ENCODE measurements around the gene NMNAT2.

The NMNAT2 gene

DNA sequence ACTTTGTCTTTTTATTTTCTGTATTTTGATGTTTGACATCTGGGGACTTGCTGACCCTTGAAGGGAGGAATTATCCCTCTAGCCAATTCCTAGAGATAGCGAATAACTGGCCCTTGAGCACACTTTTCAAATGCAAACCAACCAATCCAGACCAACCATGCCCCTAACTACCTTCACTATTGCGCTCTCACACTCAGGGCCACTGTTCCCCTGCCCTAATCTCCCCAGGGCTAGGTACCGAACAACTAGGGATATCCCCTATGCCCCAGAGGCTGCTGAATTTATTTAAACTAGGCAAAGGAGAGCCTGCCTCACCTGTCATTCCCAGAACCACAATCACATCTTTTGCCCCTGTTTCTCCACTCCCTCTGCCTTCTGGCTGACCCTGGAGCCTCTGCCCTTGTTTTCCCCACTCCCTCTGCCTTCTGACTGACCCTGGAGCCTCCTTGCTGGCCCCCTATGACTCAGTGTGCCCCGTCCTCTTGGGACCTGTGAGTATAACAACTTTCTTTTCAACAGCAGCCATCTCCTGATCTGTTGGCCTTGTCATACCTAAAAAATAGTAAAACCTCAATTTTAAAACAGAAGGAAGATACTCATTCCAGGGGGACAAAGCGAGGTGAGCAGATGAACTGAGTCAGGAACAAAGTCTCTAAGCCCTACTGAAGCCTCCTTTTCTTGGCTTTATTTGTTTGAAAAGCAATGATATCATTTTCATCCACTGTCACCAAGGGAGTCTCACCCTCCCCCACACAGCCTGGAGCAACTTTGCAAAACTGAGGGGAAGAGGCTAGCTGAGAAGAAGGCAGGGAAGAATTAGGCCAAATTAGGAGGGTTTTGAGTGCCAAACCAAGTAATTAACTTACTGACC is 115.5 kb downstream of the NMNAT2 start:
- H3K27me3 ChIP-seq (ENCODE audit: low read depth, low read length), result peaks cover 10% of the 10 kb centered on the region; the same call in 1 of the 2 replicates
- H2AFZ ChIP-seq (ENCODE audit: low read depth, low read length), result no peak overlapping the region
- no peak overlapping the region for H3K27ac ChIP-seq (ENCODE audit: low read length)
- no peak for TF ChIP-seq EZH2phosphoT487 (IDR thresholded peaks at IDR 0.05; ENCODE audit: low read depth)
- TF ChIP-seq, protein P1, sequence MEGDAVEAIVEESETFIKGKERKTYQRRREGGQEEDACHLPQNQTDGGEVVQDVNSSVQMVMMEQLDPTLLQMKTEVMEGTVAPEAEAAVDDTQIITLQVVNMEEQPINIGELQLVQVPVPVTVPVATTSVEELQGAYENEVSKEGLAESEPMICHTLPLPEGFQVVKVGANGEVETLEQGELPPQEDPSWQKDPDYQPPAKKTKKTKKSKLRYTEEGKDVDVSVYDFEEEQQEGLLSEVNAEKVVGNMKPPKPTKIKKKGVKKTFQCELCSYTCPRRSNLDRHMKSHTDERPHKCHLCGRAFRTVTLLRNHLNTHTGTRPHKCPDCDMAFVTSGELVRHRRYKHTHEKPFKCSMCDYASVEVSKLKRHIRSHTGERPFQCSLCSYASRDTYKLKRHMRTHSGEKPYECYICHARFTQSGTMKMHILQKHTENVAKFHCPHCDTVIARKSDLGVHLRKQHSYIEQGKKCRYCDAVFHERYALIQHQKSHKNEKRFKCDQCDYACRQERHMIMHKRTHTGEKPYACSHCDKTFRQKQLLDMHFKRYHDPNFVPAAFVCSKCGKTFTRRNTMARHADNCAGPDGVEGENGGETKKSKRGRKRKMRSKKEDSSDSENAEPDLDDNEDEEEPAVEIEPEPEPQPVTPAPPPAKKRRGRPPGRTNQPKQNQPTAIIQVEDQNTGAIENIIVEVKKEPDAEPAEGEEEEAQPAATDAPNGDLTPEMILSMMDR (IDR thresholded peaks at IDR 0.05; ENCODE audit: low read depth, low read length), result no peak
- no peak overlapping the region for H3K4me3 ChIP-seq (ENCODE audit: low read length)
- H3K9ac ChIP-seq (ENCODE audit: low read length), result no peak overlapping the region
- H4K20me1 ChIP-seq (ENCODE audit: insufficient read depth, low read length), result no peaks in the 10 kb centered on the region
- no peaks in the 10 kb centered on the region for H3K36me3 ChIP-seq (replicated peaks; ENCODE audit: low read depth, low read length)
- no peak overlapping the region for H3K4me2 ChIP-seq (ENCODE audit: low read length)
- H3K9me3 ChIP-seq (ENCODE audit: insufficient read depth, low read length), result 0 out of 2 replicates have a peak, but pooled peaks cover 2% of the 10 kb centered on the region
- H3K4me1 ChIP-seq (ENCODE audit: low read length), result peaks cover 11% of the 10 kb centered on the region
- no peaks in the 10 kb centered on the region for H3K79me2 ChIP-seq (ENCODE audit: low read length)

DNA sequence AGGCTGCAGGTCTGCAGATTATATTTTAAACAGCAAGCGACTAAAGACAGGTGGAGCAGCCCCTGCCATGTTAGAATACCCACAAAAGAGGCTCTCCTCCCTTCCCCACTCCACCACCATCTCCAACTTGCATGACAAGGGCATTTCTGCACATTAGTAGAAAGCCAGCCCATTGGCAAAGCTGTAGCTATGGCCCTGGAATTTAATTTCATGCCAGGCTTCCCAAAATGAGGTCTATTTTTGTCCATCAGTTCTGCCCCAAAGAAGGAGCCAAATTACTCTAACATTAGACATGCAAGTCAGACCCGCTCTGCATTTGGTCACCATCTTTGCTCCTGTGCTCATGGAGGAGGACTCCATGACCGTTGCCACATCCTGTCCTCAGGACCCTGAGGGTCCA is 116.9 kb downstream of the NMNAT2 start:
- no peak overlapping the region for H2AFZ ChIP-seq (ENCODE audit: low read depth, low read length)
- no peaks in the 10 kb centered on the region for H3K79me2 ChIP-seq (ENCODE audit: low read length)
- peaks cover 14% of the 10 kb centered on the region for H3K27me3 ChIP-seq (ENCODE audit: low read depth, low read length)
- TF ChIP-seq EZH2phosphoT487 (IDR thresholded peaks at IDR 0.05; ENCODE audit: low read depth), result no peak
- TF ChIP-seq, protein P1 (IDR thresholded peaks at IDR 0.05; ENCODE audit: low read depth, low read length), result no peak
- H3K36me3 ChIP-seq (replicated peaks; ENCODE audit: low read depth, low read length), result no peaks in the 10 kb centered on the region
- 0 out of 2 replicates have a peak, but pooled peaks cover 2% of the 10 kb centered on the region for H3K9me3 ChIP-seq (ENCODE audit: insufficient read depth, low read length)
- H3K4me1 ChIP-seq (ENCODE audit: low read length), result peaks cover 2% of the 10 kb centered on the region
- H3K4me3 ChIP-seq (ENCODE audit: low read length), result no peak overlapping the region
- H3K9ac ChIP-seq (ENCODE audit: low read length), result no peak overlapping the region
- no peak overlapping the region for H3K4me2 ChIP-seq (ENCODE audit: low read length)
- no peak overlapping the region for H3K27ac ChIP-seq (ENCODE audit: low read length)
- no peaks in the 10 kb centered on the region for H4K20me1 ChIP-seq (ENCODE audit: insufficient read depth, low read length)

DNA sequence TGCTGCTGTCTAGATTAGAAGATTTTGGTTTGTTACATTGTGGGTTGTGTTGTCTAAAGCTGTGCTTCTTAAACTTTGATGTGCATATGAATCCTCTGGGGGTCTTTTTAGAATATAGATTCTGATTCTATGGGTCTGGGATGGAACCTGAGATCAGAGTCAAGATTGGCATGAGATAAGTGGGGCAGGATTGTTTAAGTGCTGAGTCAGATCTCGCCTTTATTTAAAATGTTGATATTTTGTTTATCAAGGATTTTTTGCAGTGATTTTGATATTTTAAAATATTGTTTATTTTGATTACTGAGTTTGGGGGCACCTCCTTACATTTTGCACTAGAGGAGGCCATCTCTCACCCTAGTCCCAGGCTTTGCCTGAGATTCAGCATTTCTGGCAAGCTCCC is 117.4 kb downstream of the NMNAT2 start:
- Histone ChIP-seq H3K4me1 (ENCODE audit: low read length) (no peaks in the 10 kb centered on the region), H4K20me1 (ENCODE audit: insufficient read depth, low read length) (no peaks in the 10 kb centered on the region), H3K9me3 (ENCODE audit: insufficient read depth, low read length) (0 out of 2 replicates have a peak, but pooled peaks cover 2% of the 10 kb centered on the region), H3K27me3 (ENCODE audit: low read depth, low read length) (peaks cover 14% of the 10 kb centered on the region), H3K4me2 (ENCODE audit: low read length) (no peak overlapping the region), H3K79me2 (ENCODE audit: low read length) (no peaks in the 10 kb centered on the region), H3K27ac (ENCODE audit: low read length) (no peak overlapping the region), H2AFZ (ENCODE audit: low read depth, low read length) (no peak overlapping the region), H3K9ac (ENCODE audit: low read length) (no peak overlapping the region), H3K36me3 (replicated peaks; ENCODE audit: low read depth, low read length) (no peaks in the 10 kb centered on the region), H3K4me3 (ENCODE audit: low read length) (no peak overlapping the region)
- TF ChIP-seq, protein P1 (IDR thresholded peaks at IDR 0.05; ENCODE audit: low read depth, low read length), result no peak
- TF ChIP-seq EZH2phosphoT487 (IDR thresholded peaks at IDR 0.05; ENCODE audit: low read depth), result no peak

DNA sequence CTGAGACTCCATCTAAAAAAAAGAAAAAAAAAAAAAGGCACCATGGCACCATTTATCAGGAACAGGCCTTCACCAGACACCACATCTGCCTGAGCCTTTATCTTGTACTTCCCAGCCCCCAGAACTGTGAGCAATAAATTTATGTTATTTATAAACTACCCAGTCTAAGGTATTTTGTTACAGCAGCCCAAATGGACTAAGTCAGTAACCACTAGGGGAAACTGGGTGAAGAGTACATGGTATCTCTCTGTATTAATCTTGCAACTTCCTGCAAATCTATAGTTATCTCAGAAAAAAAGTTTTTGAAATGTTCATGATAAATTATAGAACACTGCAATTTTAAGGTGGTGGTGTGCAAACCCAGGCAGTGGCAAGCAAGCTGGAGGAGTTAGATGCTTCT is 117.8 kb downstream of the NMNAT2 start:
- peaks cover 14% of the 10 kb centered on the region for H3K27me3 ChIP-seq (ENCODE audit: low read depth, low read length)
- H4K20me1 ChIP-seq (ENCODE audit: insufficient read depth, low read length), result no peaks in the 10 kb centered on the region
- 0 out of 2 replicates have a peak, but pooled peaks cover 2% of the 10 kb centered on the region for H3K9me3 ChIP-seq (ENCODE audit: insufficient read depth, low read length)
- no peaks in the 10 kb centered on the region for H3K36me3 ChIP-seq (replicated peaks; ENCODE audit: low read depth, low read length)
- no peak overlapping the region for H3K4me3 ChIP-seq (ENCODE audit: low read length)
- no peak overlapping the region for H3K9ac ChIP-seq (ENCODE audit: low read length)
- no peak overlapping the region for H3K4me2 ChIP-seq (ENCODE audit: low read length)
- no peaks in the 10 kb centered on the region for H3K79me2 ChIP-seq (ENCODE audit: low read length)
- H2AFZ ChIP-seq (ENCODE audit: low read depth, low read length), result no peak overlapping the region
- H3K27ac ChIP-seq (ENCODE audit: low read length), result no peak overlapping the region
- H3K4me1 ChIP-seq (ENCODE audit: low read length), result no peaks in the 10 kb centered on the region
- TF ChIP-seq, protein P1 (IDR thresholded peaks at IDR 0.05; ENCODE audit: low read depth, low read length), result no peak
- no peak for TF ChIP-seq EZH2phosphoT487 (IDR thresholded peaks at IDR 0.05; ENCODE audit: low read depth)

All from OCI-LY3 (cell line).